HCT116 (cell line): ENCODE results near the gene SH3BGR. TPM values are rescaled to one million over a fixed set of nuclear protein-coding genes. Genes with fewer than 3 reads are reported as not detected.

ENCODE experiments used
- ATAC-seq: fragments of 200-7000 bp; cut with Tn5 transposase; 2 replicates; pipeline ENCODE4 v1.9.1; 2020; ENCODE audit warnings: mild to moderate bottlenecking, moderate library complexity
- BruUV-seq: library from RNA; stranded (reverse); fragments of 400-500 nt; replicated peaks from 2 replicates; lab custom pipeline; 2021; lab: Mats Ljungman, UMichigan
- CTCF ChIA-PET: fragments of 300-600 bp; sonication (Branson Sonifier 250); formaldehyde crosslinking; loops from one replicate; lab custom pipeline; 2021; ENCODE audit warnings: antibody characterized with exemption; lab: Charles Lee
- POLR2A ChIA-PET: fragments of 300-600, 350-600 bp; sonication (Branson Sonifier 250); formaldehyde crosslinking; loops from one replicate; lab custom pipeline; 2021; ENCODE audit warnings: antibody characterized with exemption; lab: Charles Lee
- RAD21 ChIA-PET, 2 experiments: fragments of 300-600 bp; sonication (Branson Sonifier 250); formaldehyde crosslinking; loops; one replicate each; lab custom pipeline; 2023; ENCODE audit warnings: low total read pairs in 2 of 2; ENCODE audit not compliant: uncharacterized antibody in 2 of 2, unreplicated experiment in 2 of 2, low non-redundant PET in 1 of 2; lab: Charles Lee
- DNase-seq: peaks from one replicate; pipeline ENCODE4 v3.0.0-alpha.2; 2010; ENCODE audit warnings: low read depth, low spot score
- H2AFZ ChIP-seq: fragments of 200-600 bp; shearing (Covaris generic), sonication (generic); 2 replicates; pipeline ENCODE4 v1.6.1; 2017; ENCODE audit warnings: low read depth, mixed run types, mixed read lengths, antibody characterized with exemption, low read length; ENCODE audit not compliant: poor library complexity, severe bottlenecking
- H3K27ac ChIP-seq: 2 replicates; pipeline ENCODE4 v1.5.1; 2012; ENCODE audit warnings: low read depth, low read length
- H3K27me3 ChIP-seq: fragments of 200-600 bp; sonication (generic); 2 replicates; pipeline ENCODE4 v1.6.1; 2016; ENCODE audit warnings: mixed run types, low read length, mixed read lengths; ENCODE audit not compliant: insufficient read depth
- H3K36me3 ChIP-seq, 2 experiments: fragments of 200-500 bp in 1 of 2; fragments of 200-600 bp in 1 of 2; sonication (Bioruptor generic) in 1 of 2; sonication (generic) in 1 of 2; 2 replicates each; pipeline versions ENCODE4 v1.5.1 to v1.6.1; 2014 to 2016; ENCODE audit warnings: low read length in 2 of 2, inconsistent platforms in 1 of 2, mixed read lengths in 1 of 2, mixed run types in 1 of 2; ENCODE audit not compliant: insufficient read depth in 2 of 2, control insufficient read depth in 1 of 2
- H3K4me1 ChIP-seq, 2 experiments: fragments of 200-600 bp in 1 of 2; sonication (generic) in 1 of 2; 2 replicates each; pipeline versions ENCODE4 v1.5.1 to v1.6.1; 2012 to 2017; ENCODE audit warnings: low read length in 2 of 2, inconsistent platforms in 1 of 2, mild to moderate bottlenecking in 1 of 2, mixed read lengths in 1 of 2, mixed run types in 1 of 2, moderate library complexity in 1 of 2; ENCODE audit not compliant: insufficient read depth in 2 of 2, control insufficient read depth in 1 of 2
- H3K4me2 ChIP-seq: fragments of 200-600 bp; sonication (generic); 2 replicates; pipeline ENCODE4 v1.6.1; 2017; ENCODE audit warnings: mixed run types, low read length, mixed read lengths
- H3K4me3 ChIP-seq, 2 experiments: fragments of 200-600 bp in 1 of 2; sonication (generic) in 1 of 2; replicated peaks in 1 of 2; 2 replicates each; pipeline ENCODE4 v1.5.1; 2011 to 2016; ENCODE audit warnings: low read length in 2 of 2, control low read depth in 1 of 2, low read depth in 1 of 2, mild to moderate bottlenecking in 1 of 2, mixed read lengths in 1 of 2, mixed run types in 1 of 2
- H3K79me2 ChIP-seq: fragments of 200-600 bp; sonication (generic); 2 replicates; pipeline ENCODE4 v1.6.1; 2017; ENCODE audit warnings: mild to moderate bottlenecking, mixed run types, low read length, moderate library complexity, mixed read lengths; ENCODE audit not compliant: insufficient read depth
- H3K9ac ChIP-seq: fragments of 200-600 bp; sonication (generic); 2 replicates; pipeline ENCODE4 v1.6.1; 2016; ENCODE audit warnings: low read length, mixed read lengths
- H3K9me2 ChIP-seq: fragments of 200-600 bp; sonication (generic), shearing (Covaris generic); 2 replicates; pipeline ENCODE4 v1.6.1; 2017; ENCODE audit warnings: mixed run types, mild to moderate bottlenecking, moderate library complexity; ENCODE audit not compliant: insufficient read depth
- H3K9me3 ChIP-seq, 2 experiments: fragments of 200-500 bp in 1 of 2; fragments of 200-600 bp in 1 of 2; sonication (Bioruptor generic) in 1 of 2; sonication (generic) in 1 of 2; 2 replicates each; pipeline ENCODE4 v1.6.1; 2014 to 2017; ENCODE audit warnings: low read length in 2 of 2, mixed read lengths in 2 of 2, inconsistent platforms in 1 of 2, low read depth in 1 of 2, mild to moderate bottlenecking in 1 of 2, mixed run types in 1 of 2, moderate library complexity in 1 of 2; ENCODE audit not compliant: control insufficient read depth in 1 of 2, insufficient read depth in 1 of 2
- H4K20me1 ChIP-seq: fragments of 200-600 bp; sonication (generic), shearing (Covaris generic); 2 replicates; pipeline ENCODE4 v1.6.1; 2017; ENCODE audit warnings: mixed run types, mild to moderate bottlenecking, moderate library complexity; ENCODE audit not compliant: insufficient read depth
- CEBPB ChIP-seq: IDR thresholded peaks from 2 replicates; pipeline ENCODE4 v1.6.1; 2012; ENCODE audit warnings: low read depth
- EGR1 ChIP-seq: IDR thresholded peaks from 2 replicates; pipeline ENCODE4 v1.6.1; 2012; ENCODE audit warnings: low read depth
- ELF1 ChIP-seq: IDR thresholded peaks from 2 replicates; pipeline ENCODE4 v1.6.1; 2012; ENCODE audit warnings: low read depth, borderline replicate concordance
- EZH2 ChIP-seq: fragments of 200-600 bp; sonication (generic); IDR thresholded peaks from 2 replicates; pipeline ENCODE4 v1.6.1; 2017; ENCODE audit warnings: antibody characterized with exemption, mixed run types
- EZH2phosphoT487 ChIP-seq: fragments of 200-600 bp; IDR thresholded peaks from 2 replicates; pipeline ENCODE4 v1.6.1; 2018; ENCODE audit warnings: antibody characterized with exemption, borderline replicate concordance
- FOSL1 ChIP-seq: IDR thresholded peaks from 2 replicates; pipeline ENCODE4 v1.6.1; 2012; ENCODE audit warnings: low read depth
- JUND ChIP-seq: IDR thresholded peaks from 2 replicates; pipeline ENCODE4 v1.6.1; 2012
- POLR2AphosphoS5 ChIP-seq: IDR thresholded peaks from 2 replicates; pipeline ENCODE4 v1.6.1; 2011; ENCODE audit warnings: mild to moderate bottlenecking, low read depth, low read length, moderate library complexity
- RAD21 ChIP-seq: IDR thresholded peaks from 2 replicates; pipeline ENCODE4 v1.6.1; 2012; ENCODE audit warnings: low read depth, mild to moderate bottlenecking
- REST ChIP-seq: IDR thresholded peaks from 2 replicates; pipeline ENCODE4 v1.6.1; 2012; ENCODE audit warnings: low read depth
- SIN3A ChIP-seq: IDR thresholded peaks from 2 replicates; pipeline ENCODE4 v1.6.1; 2012; ENCODE audit warnings: low read depth
- SP1 ChIP-seq: IDR thresholded peaks from 2 replicates; pipeline ENCODE4 v1.6.1; 2012; ENCODE audit warnings: low read depth
- YY1 ChIP-seq: IDR thresholded peaks from 2 replicates; pipeline ENCODE4 v1.6.1; 2011; ENCODE audit warnings: low read length, low read depth, moderate library complexity, mild to moderate bottlenecking; ENCODE audit not compliant: insufficient replicate concordance; ENCODE audit errors: extremely low read depth
- ZFX ChIP-seq: fragments of 450-650 bp; IDR thresholded peaks from 2 replicates; pipeline ENCODE4 v1.6.1; 2017
- ZNF274 ChIP-seq: fragments of 200-500 bp; sonication (Bioruptor generic); IDR thresholded peaks from 2 replicates; pipeline ENCODE4 v1.6.1; 2014; ENCODE audit warnings: mild to moderate bottlenecking, low read depth, low read length, inconsistent platforms
- intact Hi-C: fragments of 100-400 bp; cut with micrococcal nuclease; formaldehyde crosslinking; loops from 2 replicates; pipeline ENCODE4 v1.10.0; 2022
- total RNA-seq: library from RNA; stranded (reverse); gene quantifications from one replicate; pipeline ENCODE4 v1.2.1, GENCODE V29; 2021; ENCODE audit not compliant: unreplicated experiment
- TF ChIP-seq, protein P1 (sequence below), 3 experiments: fragments of 200-600 bp in 1 of 3; sonication (generic) in 1 of 3; IDR thresholded peaks in 2 of 3; conservative IDR thresholded peaks in 1 of 3; 2 replicates each; pipeline ENCODE4 v1.5.1; 2012 to 2017; ENCODE audit warnings: low read depth in 2 of 3, low read length in 2 of 3, antibody characterized with exemption in 1 of 3, borderline replicate concordance in 1 of 3, control low read depth in 1 of 3, mild to moderate bottlenecking in 1 of 3, mixed read lengths in 1 of 3, mixed run types in 1 of 3, moderate library complexity in 1 of 3; ENCODE audit not compliant: insufficient read depth in 1 of 3
- TF ChIP-seq, protein P2 (sequence below): IDR thresholded peaks from 2 replicates; pipeline ENCODE4 v1.6.1; 2012

SH3BGR gene
- total RNA-seq, 1 experiment from 2014 or later, result 4.8 TPM

DNA sequence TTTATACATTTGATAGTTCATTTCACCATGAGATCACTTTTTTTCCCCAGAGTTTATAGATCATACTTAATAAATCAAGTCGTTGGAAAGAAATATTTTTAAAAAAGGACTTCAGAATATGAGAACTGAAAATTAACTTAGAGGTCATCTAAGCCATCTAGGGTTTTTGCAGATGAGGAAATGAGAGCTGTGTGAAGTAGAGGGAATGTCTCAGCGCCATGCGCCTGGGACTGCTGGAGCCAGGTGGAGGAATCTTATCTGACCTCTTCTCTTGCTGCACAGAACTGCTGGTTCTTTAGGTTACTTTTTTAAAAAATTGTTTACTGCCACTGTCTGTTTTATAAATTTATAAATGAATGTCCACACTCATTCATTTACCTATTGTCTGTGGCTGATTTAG, 11.5 kb downstream of the SH3BGR start:
- H3K9me2 ChIP-seq, result no peaks in the 10 kb centered on the region
- no peaks in the 10 kb centered on the region for H3K27me3 ChIP-seq
- H3K4me2 ChIP-seq, result no peak overlapping the region
- H2AFZ ChIP-seq, result no peak overlapping the region
- H3K4me3 ChIP-seq, result no peak overlapping the region
- intact Hi-C loops, result no loop called here
- H4K20me1 ChIP-seq, result no peaks in the 10 kb centered on the region
- no TSS peak for BruUV-seq
- no peaks in the 10 kb centered on the region for H3K4me1 ChIP-seq
- RAD21 ChIA-PET, result interaction anchor here in 1 of 2 experiments (0.6 kb wide), 1 partner anchor 43 kb away, joined by 5 read pairs; no protein-coding TSS in a partner anchor
- H3K79me2 ChIP-seq, result no peaks in the 10 kb centered on the region
- no peak overlapping the region for H3K9ac ChIP-seq
- POLR2A ChIA-PET, result no interaction called here
- ATAC-seq (no peak), DNase-seq (no peak)
- TF ChIP-seq SIN3A, result no peak
- no peak for TF ChIP-seq EZH2
- TF ChIP-seq EGR1, result no peak
- TF ChIP-seq ZNF274, result no peak
- no peak for TF ChIP-seq SP1
- no peak for TF ChIP-seq RAD21
- TF ChIP-seq JUND, result no peak
- TF ChIP-seq CEBPB, result no peak
- CTCF ChIA-PET, result no interaction called here
- H3K27ac ChIP-seq, result no peak overlapping the region
- H3K9me3 ChIP-seq, result no peaks in the 10 kb centered on the region
- H3K36me3 ChIP-seq, result no peaks in the 10 kb centered on the region

GRCh38 chr21:39466584-39466983, 14.8 kb downstream of the SH3BGR start:
- H3K36me3 ChIP-seq, result no peaks in the 10 kb centered on the region
- intact Hi-C loops, result no loop called here
- no peak overlapping the region for H2AFZ ChIP-seq
- ChIA-PET RAD21 (no interaction called here), POLR2A (no interaction called here), CTCF (no interaction called here)
- no peaks in the 10 kb centered on the region for H3K9me3 ChIP-seq
- H3K4me2 ChIP-seq, result no peak overlapping the region
- no peaks in the 10 kb centered on the region for H3K4me1 ChIP-seq
- no TSS peak for BruUV-seq
- H3K79me2 ChIP-seq, result no peaks in the 10 kb centered on the region
- no peaks in the 10 kb centered on the region for H4K20me1 ChIP-seq
- no peak overlapping the region for H3K27ac ChIP-seq
- H3K9ac ChIP-seq, result no peak overlapping the region
- no peak for ATAC-seq
- no peaks in the 10 kb centered on the region for H3K9me2 ChIP-seq
- no peaks in the 10 kb centered on the region for H3K27me3 ChIP-seq
- DNase-seq, result no peak
- H3K4me3 ChIP-seq, result no peak overlapping the region
- TF ChIP-seq ELF1 (no peak), EZH2phosphoT487 (no peak), REST (no peak), CEBPB (no peak), RAD21 (no peak), JUND (no peak), POLR2AphosphoS5 (no peak), YY1 (no peak), ZNF274 (no peak), EGR1 (no peak), FOSL1 (no peak), ZFX (no peak)
- TF ChIP-seq, protein P1, sequence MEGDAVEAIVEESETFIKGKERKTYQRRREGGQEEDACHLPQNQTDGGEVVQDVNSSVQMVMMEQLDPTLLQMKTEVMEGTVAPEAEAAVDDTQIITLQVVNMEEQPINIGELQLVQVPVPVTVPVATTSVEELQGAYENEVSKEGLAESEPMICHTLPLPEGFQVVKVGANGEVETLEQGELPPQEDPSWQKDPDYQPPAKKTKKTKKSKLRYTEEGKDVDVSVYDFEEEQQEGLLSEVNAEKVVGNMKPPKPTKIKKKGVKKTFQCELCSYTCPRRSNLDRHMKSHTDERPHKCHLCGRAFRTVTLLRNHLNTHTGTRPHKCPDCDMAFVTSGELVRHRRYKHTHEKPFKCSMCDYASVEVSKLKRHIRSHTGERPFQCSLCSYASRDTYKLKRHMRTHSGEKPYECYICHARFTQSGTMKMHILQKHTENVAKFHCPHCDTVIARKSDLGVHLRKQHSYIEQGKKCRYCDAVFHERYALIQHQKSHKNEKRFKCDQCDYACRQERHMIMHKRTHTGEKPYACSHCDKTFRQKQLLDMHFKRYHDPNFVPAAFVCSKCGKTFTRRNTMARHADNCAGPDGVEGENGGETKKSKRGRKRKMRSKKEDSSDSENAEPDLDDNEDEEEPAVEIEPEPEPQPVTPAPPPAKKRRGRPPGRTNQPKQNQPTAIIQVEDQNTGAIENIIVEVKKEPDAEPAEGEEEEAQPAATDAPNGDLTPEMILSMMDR (IDR thresholded peaks at IDR 0.05 in 2 of 3, conservative IDR thresholded peaks at IDR 0.05 in 1 of 3; ENCODE audit: borderline replicate concordance in 1 of 3, insufficient read depth in 1 of 3, low read depth in 2 of 3, low read length in 2 of 3), result no peak
- TF ChIP-seq, protein P2, sequence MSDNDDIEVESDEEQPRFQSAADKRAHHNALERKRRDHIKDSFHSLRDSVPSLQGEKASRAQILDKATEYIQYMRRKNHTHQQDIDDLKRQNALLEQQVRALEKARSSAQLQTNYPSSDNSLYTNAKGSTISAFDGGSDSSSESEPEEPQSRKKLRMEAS, result no peak
